Trophoblast cell (in vitro differentiated cells and primary cell): ENCODE measurements around the gene C5orf58.

Experiments used
- DNase-seq, 2 donors: peaks; one replicate each; pipeline ENCODE4 v3.0.0-alpha.2; 2016
- H2AFZ ChIP-seq: 2 replicates; pipeline ENCODE4 v1.6.1; 2013; ENCODE audit warnings: low read length, moderate library complexity, mild to moderate bottlenecking; ENCODE audit not compliant: insufficient read depth, poor library complexity
- H2AK5ac ChIP-seq: 2 replicates; pipeline ENCODE4 v1.6.1; 2013; ENCODE audit warnings: mild to moderate bottlenecking, low read length
- H2BK120ac ChIP-seq: 2 replicates; pipeline ENCODE4 v1.6.1; 2013; ENCODE audit warnings: low read length, mild to moderate bottlenecking, moderate library complexity; ENCODE audit not compliant: insufficient read depth, poor library complexity
- H2BK12ac ChIP-seq: 2 replicates; pipeline ENCODE4 v1.6.1; 2013; ENCODE audit warnings: mild to moderate bottlenecking, low read length, moderate library complexity
- H2BK5ac ChIP-seq: 2 replicates; pipeline ENCODE4 v1.6.1; 2013; ENCODE audit warnings: low read length, low read depth, moderate library complexity, mild to moderate bottlenecking; ENCODE audit not compliant: poor library complexity
- H3K14ac ChIP-seq: 2 replicates; pipeline ENCODE4 v1.6.1; 2013; ENCODE audit warnings: mild to moderate bottlenecking, low read length
- H3K18ac ChIP-seq: 2 replicates; pipeline ENCODE4 v1.6.1; 2013; ENCODE audit warnings: mild to moderate bottlenecking, low read length
- H3K23ac ChIP-seq: 2 replicates; pipeline ENCODE4 v1.6.1; 2013; ENCODE audit warnings: low read length
- H3K27ac ChIP-seq: 2 replicates; pipeline ENCODE4 v1.5.1; 2013; ENCODE audit warnings: low read depth, mild to moderate bottlenecking, inconsistent platforms, low read length, moderate library complexity
- H3K27me3 ChIP-seq: 2 replicates; pipeline ENCODE4 v1.6.1; 2013; ENCODE audit warnings: inconsistent platforms, mild to moderate bottlenecking, low read length, moderate library complexity; ENCODE audit not compliant: insufficient read depth
- H3K36me3 ChIP-seq, 2 experiments: 1 replicate in 1 of 2; 2 replicates in 1 of 2; pipeline ENCODE4 v1.6.1; 2013; ENCODE audit warnings: low read length in 2 of 2, mild to moderate bottlenecking in 2 of 2, moderate library complexity in 1 of 2; ENCODE audit not compliant: insufficient read depth in 2 of 2, control insufficient read depth in 1 of 2
- H3K4ac ChIP-seq: 2 replicates; pipeline ENCODE4 v1.6.1; 2013; ENCODE audit warnings: low read depth, mild to moderate bottlenecking, low read length, moderate library complexity
- H3K4me1 ChIP-seq, 2 experiments: 1 replicate in 1 of 2; 2 replicates in 1 of 2; pipeline ENCODE4 v1.6.1; 2013; ENCODE audit warnings: low read length in 2 of 2, mild to moderate bottlenecking in 2 of 2, moderate library complexity in 1 of 2; ENCODE audit not compliant: insufficient read depth in 2 of 2, control insufficient read depth in 1 of 2
- H3K4me2 ChIP-seq: 2 replicates; pipeline ENCODE4 v1.6.1; 2013; ENCODE audit warnings: inconsistent platforms, mild to moderate bottlenecking, low read length, moderate library complexity
- H3K4me3 ChIP-seq: 2 replicates; pipeline ENCODE4 v1.5.1; 2013; ENCODE audit warnings: mild to moderate bottlenecking, low read depth, low read length, inconsistent platforms
- H3K79me1 ChIP-seq: one replicate; pipeline ENCODE4 v1.6.1; 2013; ENCODE audit warnings: low read length
- H3K79me2 ChIP-seq: 2 replicates; pipeline ENCODE4 v1.6.1; 2013; ENCODE audit warnings: low read length, mild to moderate bottlenecking; ENCODE audit not compliant: control insufficient read depth, insufficient read depth, poor library complexity
- H3K9ac ChIP-seq: 2 replicates; pipeline ENCODE4 v1.6.1; 2013; ENCODE audit warnings: mild to moderate bottlenecking, low read length
- H3K9me3 ChIP-seq: 2 replicates; pipeline ENCODE4 v1.6.1; 2013; ENCODE audit warnings: low read depth, mild to moderate bottlenecking, control low read depth, inconsistent platforms, low read length; ENCODE audit not compliant: insufficient read depth
- H4K12ac ChIP-seq: 2 replicates; pipeline ENCODE4 v1.6.1; 2013; ENCODE audit warnings: low read depth, mild to moderate bottlenecking, low read length, moderate library complexity
- H4K8ac ChIP-seq: 2 replicates; pipeline ENCODE4 v1.6.1; 2013; ENCODE audit warnings: low read depth, mild to moderate bottlenecking, low read length, moderate library complexity
- H4K91ac ChIP-seq: one replicate; pipeline ENCODE4 v1.6.1; 2013; ENCODE audit warnings: low read depth, mild to moderate bottlenecking, low read length, moderate library complexity
- WGBS: extraction: QIAGEN DNeasy Blood & Tissue Kit; methylation state at CpG from one replicate; pipeline ENCODE4 v1.1.7; 2013; ENCODE audit warnings: missing lambda C conversion rate; ENCODE audit not compliant: insufficient read length, insufficient coverage; ENCODE audit errors: extremely low coverage; 5-methylcytosine and 5-hydroxymethylcytosine counted together

The C5orf58 gene

GRCh38 chr5:170206216-170206615 lies 26.6 kb upstream of the C5orf58 start:
- Histone ChIP-seq H4K91ac (no peak overlapping the region), H3K9ac (no peak overlapping the region), H3K9me3 (no peaks in the 10 kb centered on the region), H2AFZ (no peak overlapping the region), H2BK120ac (no peak overlapping the region), H3K14ac (no peak overlapping the region), H3K4me3 (no peak overlapping the region), H3K18ac (no peak overlapping the region), H2AK5ac (no peak overlapping the region), H3K4me2 (no peak overlapping the region), H2BK12ac (no peak overlapping the region), H3K4me1 (no peaks in the 10 kb centered on the region), H4K8ac (no peak overlapping the region), H4K12ac (no peak overlapping the region), H2BK5ac (no peak overlapping the region), H3K23ac (no peak overlapping the region), H3K4ac (no peak overlapping the region), H3K27me3 (no peaks in the 10 kb centered on the region), H3K79me1 (no peaks in the 10 kb centered on the region), H3K79me2 (no peaks in the 10 kb centered on the region), H3K36me3 (no peaks in the 10 kb centered on the region), H3K27ac (no peak overlapping the region)
- WGBS: no CpG with 5 or more reads among the region's 3 CpGs
- DNase-seq: no peak

GRCh38 chr5:170206958-170207357 lies 25.8 kb upstream of the C5orf58 start:
- Histone ChIP-seq H3K9ac (no peak overlapping the region), H3K4ac (no peak overlapping the region), H3K79me1 (no peaks in the 10 kb centered on the region), H3K23ac (no peak overlapping the region), H2BK120ac (no peak overlapping the region), H4K8ac (no peak overlapping the region), H3K27me3 (no peaks in the 10 kb centered on the region), H3K79me2 (no peaks in the 10 kb centered on the region), H3K18ac (no peak overlapping the region), H2BK5ac (no peak overlapping the region), H4K91ac (no peak overlapping the region), H4K12ac (no peak overlapping the region), H3K4me1 (peaks cover 0 to 2% of the 10 kb centered on the region in 2 experiments), H3K4me3 (no peak overlapping the region), H2AFZ (no peak overlapping the region), H3K36me3 (no peaks in the 10 kb centered on the region), H3K9me3 (no peaks in the 10 kb centered on the region), H2AK5ac (no peak overlapping the region), H2BK12ac (no peak overlapping the region), H3K27ac (no peak overlapping the region), H3K4me2 (no peak overlapping the region), H3K14ac (no peak overlapping the region)
- no CpG with 5 or more reads among the region's 8 CpGs for WGBS
- no peak for DNase-seq

GRCh38 chr5:170211575-170212334 lies 21.0 kb upstream of the C5orf58 start:
- Histone ChIP-seq H4K8ac (no peak overlapping the region), H3K18ac (no peak overlapping the region), H4K91ac (no peak overlapping the region), H3K23ac (no peak overlapping the region), H3K27ac (no peak overlapping the region), H4K12ac (no peak overlapping the region), H3K79me2 (no peaks in the 10 kb centered on the region), H2BK120ac (no peak overlapping the region), H3K4me1 (peaks cover 0 to 3% of the 10 kb centered on the region in 2 experiments), H2BK12ac (no peak overlapping the region), H3K36me3 (no peaks in the 10 kb centered on the region), H3K4me3 (no peak overlapping the region), H2AK5ac (no peak overlapping the region), H3K9ac (no peak overlapping the region), H3K79me1 (no peaks in the 10 kb centered on the region), H2BK5ac (no peak overlapping the region), H3K4ac (no peak overlapping the region), H3K27me3 (no peaks in the 10 kb centered on the region), H2AFZ (no peak overlapping the region), H3K4me2 (no peak overlapping the region), H3K9me3 (no peaks in the 10 kb centered on the region), H3K14ac (no peak overlapping the region)
- DNase-seq: peak; percentile 19 to 76
- no CpG with 5 or more reads among the region's 1 CpG for WGBS

GRCh38 chr5:170216257-170216864 lies 16.4 kb upstream of the C5orf58 start:
- H3K79me2 ChIP-seq: no peaks in the 10 kb centered on the region
- no peak overlapping the region for H2AK5ac ChIP-seq
- H3K4me2 ChIP-seq: no peak overlapping the region
- no peak overlapping the region for H3K4me3 ChIP-seq
- H4K8ac ChIP-seq: no peak overlapping the region
- no peaks in the 10 kb centered on the region for H3K79me1 ChIP-seq
- peaks cover 2 to 8% of the 10 kb centered on the region in 2 experiments for H3K4me1 ChIP-seq
- no peak overlapping the region for H2BK12ac ChIP-seq
- no peak overlapping the region for H3K9ac ChIP-seq
- H3K27me3 ChIP-seq: no peaks in the 10 kb centered on the region
- peak in 1 of 2 donors; percentile 41 for DNase-seq
- H3K18ac ChIP-seq: no peak overlapping the region
- H3K9me3 ChIP-seq: no peaks in the 10 kb centered on the region
- H3K27ac ChIP-seq: no peak overlapping the region
- H2AFZ ChIP-seq: no peak overlapping the region
- no peak overlapping the region for H3K23ac ChIP-seq
- H3K14ac ChIP-seq: no peak overlapping the region
- H4K12ac ChIP-seq: no peak overlapping the region
- H3K36me3 ChIP-seq: no peaks in the 10 kb centered on the region
- H2BK5ac ChIP-seq: no peak overlapping the region
- no peak overlapping the region for H4K91ac ChIP-seq
- no peak overlapping the region for H3K4ac ChIP-seq
- H2BK120ac ChIP-seq: no peak overlapping the region
